A549 (cell line): ENCODE results near the gene HTRA2.

ENCODE experiments used
- CEBPB ChIP-seq, 2 experiments: fragments of >200 bp in 1 of 2; sonication (Bioruptor Twin) in 1 of 2; formaldehyde crosslinking in 1 of 2; IDR thresholded peaks; 2 replicates each; pipeline ENCODE4 v1.6.1; 2012 to 2016
- CHD4 ChIP-seq: fragments of 200-600 bp; sonication (generic); IDR thresholded peaks from 2 replicates; pipeline ENCODE4 v1.6.1; 2016; ENCODE audit warnings: antibody characterized with exemption, mild to moderate bottlenecking, borderline replicate concordance
- CTCF ChIP-seq: fragments of >200 bp; sonication (Bioruptor Twin); formaldehyde crosslinking; IDR thresholded peaks from 3 replicates; pipeline ENCODE4 v1.5.1; 2016
- FOSL2 ChIP-seq, 2 experiments: fragments of 450-650 bp in 1 of 2; fragments of >200 bp in 1 of 2; sonication (Bioruptor Twin) in 1 of 2; formaldehyde crosslinking; IDR thresholded peaks; 2 replicates each; pipeline versions ENCODE4 v1.5.0 to v1.6.1; 2016 to 2020; ENCODE audit warnings: mild to moderate bottlenecking in 1 of 2, moderate library complexity in 1 of 2
- HDAC2 ChIP-seq: fragments of 200-600 bp; sonication (generic); IDR thresholded peaks from 2 replicates; pipeline ENCODE4 v1.6.1; 2016
- KDM1A ChIP-seq: fragments of 200-600 bp; sonication (generic); IDR thresholded peaks from 2 replicates; pipeline ENCODE4 v1.6.1; 2016; ENCODE audit warnings: low read depth, mild to moderate bottlenecking
- KDM5A ChIP-seq: fragments of 200-600 bp; sonication (generic); IDR thresholded peaks from 2 replicates; pipeline ENCODE4 v1.6.1; 2016; ENCODE audit warnings: antibody characterized with exemption, mild to moderate bottlenecking
- MAX ChIP-seq: IDR thresholded peaks from 2 replicates; pipeline ENCODE4 v1.6.1; 2012
- NPAS2 ChIP-seq: fragments of 250-450 bp; sonication (Bioruptor Pico); IDR thresholded peaks from 2 replicates; pipeline ENCODE4 v1.8.0; 2022; ENCODE audit warnings: mild to moderate bottlenecking, moderate library complexity, borderline replicate concordance
- PHF8 ChIP-seq: fragments of 200-600 bp; sonication (generic); IDR thresholded peaks from 2 replicates; pipeline ENCODE4 v1.6.1; 2016; ENCODE audit warnings: low read depth, mild to moderate bottlenecking, antibody characterized with exemption, moderate library complexity, borderline replicate concordance
- POLR2A ChIP-seq: IDR thresholded peaks from 2 replicates; pipeline ENCODE4 v1.6.1; 2012; ENCODE audit warnings: mild to moderate bottlenecking, low read length
- REST ChIP-seq: fragments of 200-600 bp; sonication (generic); IDR thresholded peaks from 2 replicates; pipeline ENCODE4 v1.6.1; 2016; ENCODE audit warnings: antibody characterized with exemption, mild to moderate bottlenecking, moderate library complexity

GRCh38 chr2:74572178-74572925 is 42.6 kb downstream of the HTRA2 start:
- TF ChIP-seq NPAS2 (CRISPR knock-in tag) (no peak), CTCF (no peak), POLR2A (no peak), FOSL2 (IDR thresholded peaks at IDR 0.05) (no peak), FOSL2 (CRISPR knock-in tag; IDR thresholded peaks at IDR 0.05) (no peak), KDM5A (no peak), CEBPB (IDR thresholded peaks at IDR 0.05) (no peak), REST (no peak), MAX (no peak), HDAC2 (no peak), CHD4 (no peak), KDM1A (no peak), PHF8 (no peak)
